ENCODE data around the gene EIF4A3. TPM values are rescaled to one million over a fixed set of nuclear protein-coding genes. Genes with fewer than 3 reads are reported as not detected.

The EIF4A3 gene
- total RNA-seq, 1 donor from 2014 or later: 83.6 TPM

- Mint-ChIP-seq H3K27me3 (peaks cover 3% of the 10 kb centered on the region), H3K4me3 (ENCODE audit: low read depth) (no peak overlapping the region), H3K9me3 (ENCODE audit: low read depth) (no peaks in the 10 kb centered on the region), H3K27ac (no peak overlapping the region), H3K4me1 (ENCODE audit: low read depth) (peaks cover 9% of the 10 kb centered on the region), H3K36me3 (ENCODE audit: insufficient read depth) (peaks cover 5% of the 10 kb centered on the region)
- TF ChIP-seq CTCF (IDR thresholded peaks at IDR 0.05; ENCODE audit: unreplicated experiment): no peak
- DNase-seq (ENCODE audit: low spot score, unreplicated experiment): no peak
These were observed 17.8 kb downstream of the EIF4A3 start for GRCh38 chr17:80129006-80129565.

- Mint-ChIP-seq H3K27me3 (peaks cover 3% of the 10 kb centered on the region), H3K4me3 (ENCODE audit: low read depth) (no peak overlapping the region), H3K36me3 (ENCODE audit: insufficient read depth) (no peaks in the 10 kb centered on the region), H3K9me3 (ENCODE audit: low read depth) (no peaks in the 10 kb centered on the region), H3K27ac (no peak overlapping the region), H3K4me1 (ENCODE audit: low read depth) (peaks cover 10% of the 10 kb centered on the region)
- no peak for DNase-seq (ENCODE audit: low spot score, unreplicated experiment)
- no peak for TF ChIP-seq CTCF (IDR thresholded peaks at IDR 0.05; ENCODE audit: unreplicated experiment)
These were observed 20.5 kb downstream of the EIF4A3 start for GRCh38 chr17:80126449-80126715.

- Mint-ChIP-seq H3K4me1 (ENCODE audit: low read depth) (peaks cover 9% of the 10 kb centered on the region), H3K27me3 (peaks cover 3% of the 10 kb centered on the region), H3K36me3 (ENCODE audit: insufficient read depth) (no peaks in the 10 kb centered on the region), H3K27ac (no peak overlapping the region), H3K4me3 (ENCODE audit: low read depth) (no peak overlapping the region), H3K9me3 (ENCODE audit: low read depth) (no peaks in the 10 kb centered on the region)
- no peak for TF ChIP-seq CTCF (IDR thresholded peaks at IDR 0.05; ENCODE audit: unreplicated experiment)
- DNase-seq (ENCODE audit: low spot score, unreplicated experiment): no peak
These were observed 21.1 kb downstream of the EIF4A3 start for GRCh38 chr17:80125656-80126448.

- no peak overlapping the region for H3K4me3 Mint-ChIP-seq (ENCODE audit: low read depth)
- DNase-seq (ENCODE audit: low spot score, unreplicated experiment): peak; percentile 44
- H3K27me3 Mint-ChIP-seq: peaks cover 3% of the 10 kb centered on the region
- no peaks in the 10 kb centered on the region for H3K36me3 Mint-ChIP-seq (ENCODE audit: insufficient read depth)
- TF ChIP-seq CTCF (IDR thresholded peaks at IDR 0.05; ENCODE audit: unreplicated experiment): peak; percentile 84
- peaks cover 7% of the 10 kb centered on the region for H3K4me1 Mint-ChIP-seq (ENCODE audit: low read depth)
- no peaks in the 10 kb centered on the region for H3K9me3 Mint-ChIP-seq (ENCODE audit: low read depth)
- peak overlapping the region; percentile 91 for H3K27ac Mint-ChIP-seq
These were observed 22.5 kb downstream of the EIF4A3 start for GRCh38 chr17:80124351-80124981.

- no peak for TF ChIP-seq CTCF (IDR thresholded peaks at IDR 0.05; ENCODE audit: unreplicated experiment)
- H3K36me3 Mint-ChIP-seq (ENCODE audit: insufficient read depth): no peaks in the 10 kb centered on the region
These were observed 23.1 kb downstream of the EIF4A3 start for GRCh38 chr17:80123791-80124190.

More at GRCh38 chr17:80123791-80124190, 23.1 kb downstream of the EIF4A3 start:
- peak overlapping the region; percentile 91 for H3K27ac Mint-ChIP-seq
- DNase-seq (ENCODE audit: low spot score, unreplicated experiment): no peak
- no peaks in the 10 kb centered on the region for H3K9me3 Mint-ChIP-seq (ENCODE audit: low read depth)
- H3K4me3 Mint-ChIP-seq (ENCODE audit: low read depth): no peak overlapping the region
- peaks cover 3% of the 10 kb centered on the region for H3K27me3 Mint-ChIP-seq
- peaks cover 7% of the 10 kb centered on the region for H3K4me1 Mint-ChIP-seq (ENCODE audit: low read depth)

Data from progenitor cell of endocrine pancreas (in vitro differentiated cells).